Lung (tissue), 12 donors: ENCODE data around the gene EPB41. TPM values are rescaled to one million over a fixed set of nuclear protein-coding genes. Genes with fewer than 3 reads are reported as not detected.
"Not testable (repeated sequence)": the region's sequence is repeated elsewhere in the genome, so short reads cannot be mapped to it uniquely, and the experiment has no call there.

Experiments used
- ATAC-seq: fragments of 200-7000 bp; cut with Tn5 transposase; one replicate; pipeline ENCODE4 v1.9.1; 2020; ENCODE audit warnings: moderate number of reproducible peaks; ENCODE audit not compliant: insufficient read depth, low FRiP score
- DNase-seq, 3 donors: peaks; one replicate each; pipeline ENCODE4 v3.0.0-alpha.2; 2013 to 2017
- H3K27ac ChIP-seq, 2 donors: one replicate each; pipeline ENCODE4 v1.5.1; 2013; ENCODE audit warnings: mild to moderate bottlenecking in 2 of 2, moderate library complexity in 2 of 2, control low read depth in 1 of 2, inconsistent platforms in 1 of 2, low read depth in 1 of 2, low read length in 1 of 2
- H3K27me3 ChIP-seq, 3 donors: one replicate each; pipeline ENCODE4 v1.5.1; 2013; ENCODE audit warnings: low read length in 2 of 3; ENCODE audit not compliant: control insufficient read depth in 3 of 3, insufficient read depth in 3 of 3
- H3K36me3 ChIP-seq, 4 donors: one replicate each; pipeline ENCODE4 v1.5.1; 2013; ENCODE audit warnings: low read length in 4 of 4, mild to moderate bottlenecking in 1 of 4, moderate library complexity in 1 of 4; ENCODE audit not compliant: control insufficient read depth in 4 of 4, insufficient read depth in 4 of 4
- H3K4me1 ChIP-seq, 5 donors: one replicate each; pipeline ENCODE4 v1.5.1; 2013; ENCODE audit warnings: low read length in 5 of 5, mild to moderate bottlenecking in 2 of 5, moderate library complexity in 1 of 5; ENCODE audit not compliant: control insufficient read depth in 5 of 5, insufficient read depth in 5 of 5
- H3K4me3 ChIP-seq: one replicate; pipeline ENCODE4 v1.5.1; 2013; ENCODE audit warnings: mild to moderate bottlenecking, control low read depth, moderate library complexity
- H3K9ac ChIP-seq, 2 donors: one replicate each; pipeline ENCODE4 v1.5.1; 2013; ENCODE audit warnings: low read length in 2 of 2, control low read depth in 1 of 2; ENCODE audit not compliant: insufficient read depth in 1 of 2
- H3K9me3 ChIP-seq, 4 donors: one replicate each; pipeline ENCODE4 v1.5.1; 2013; ENCODE audit warnings: low read length in 3 of 4, mild to moderate bottlenecking in 1 of 4, moderate library complexity in 1 of 4; ENCODE audit not compliant: control insufficient read depth in 4 of 4, insufficient read depth in 3 of 4
- CTCF ChIP-seq: IDR thresholded peaks from 2 replicates; pipeline ENCODE4 v1.5.1; 2012; ENCODE audit warnings: mild to moderate bottlenecking; ENCODE audit errors: control extremely low read depth, extremely low read depth
- WGBS, 2 donors: extraction: QIAGEN DNeasy Blood & Tissue Kit; methylation state at CpG; one replicate each; pipeline ENCODE4 v1.1.7; 2013; 5-methylcytosine and 5-hydroxymethylcytosine counted together
- polyA plus RNA-seq, 2 donors: library from polyadenylated mRNA; stranded (reverse); fragments of 200-250 nt; gene quantifications; one replicate each; pipeline ENCODE4 v1.2.1, GENCODE V29; 2013
- total RNA-seq, 2 donors: library from RNA; depleted of rRNA in 1 of 2; stranded (reverse); fragments of >200 nt in 1 of 2; gene quantifications; one replicate each; pipeline ENCODE4 v1.2.1, GENCODE V29; 2014 to 2021
- donor health status: control.
- donor health status: control.
- donor health status: Bipolar disorder and iron deficiency.
- donor health status: healthy.
- donor health status: DM: yes; HTN: yes; CAD: no.

The EPB41 gene
- total and polyA plus RNA-seq, 4 donors = 10.4 to 69.0 (median 33.3) TPM

GRCh38 chr1:29090937-29091618 lies 176.7 kb downstream of the EPB41 start:
- no peak for ATAC-seq
- H3K36me3 ChIP-seq = peaks cover 0 to 2% (median 0%) of the 10 kb centered on the region in 4 donors

DNA sequence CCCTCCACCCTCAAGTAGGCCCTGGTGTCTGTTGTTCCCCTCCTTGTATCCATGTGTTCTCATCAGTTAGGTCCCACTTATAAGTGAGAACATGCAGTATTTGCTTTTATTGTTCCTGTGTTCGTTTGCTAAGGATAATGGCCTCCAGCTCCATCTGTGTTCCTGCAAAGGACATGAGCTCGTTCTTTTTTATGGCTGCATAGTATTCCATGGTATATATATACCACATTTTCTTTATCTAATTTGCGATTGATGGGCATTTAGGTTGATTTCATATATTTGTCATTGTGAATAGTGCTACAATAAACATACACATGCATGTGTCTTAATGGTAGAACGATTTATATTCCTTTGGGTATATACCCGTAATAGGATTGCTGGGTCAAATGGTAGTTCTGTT lies 178.3 kb downstream of the EPB41 start:
- peaks cover 0 to 19% (median 0%) of the 10 kb centered on the region in 5 donors for H3K4me1 ChIP-seq
- not testable (repeated sequence) for H3K27ac ChIP-seq, H3K9ac ChIP-seq, ATAC-seq, DNase-seq, H3K36me3 ChIP-seq, H3K9me3 ChIP-seq, H3K27me3 ChIP-seq, H3K4me3 ChIP-seq
- 96 to 97% methylated on average over 5 of the region's 5 CpGs for WGBS, 2 donors

More at GRCh38 chr1:29090937-29091618, 176.7 kb downstream of the EPB41 start:
- Histone ChIP-seq H3K4me1 (peaks cover 0 to 6% (median 0%) of the 10 kb centered on the region in 5 donors), H3K27me3 (no peaks in the 10 kb centered on the region), H3K9me3 (no peaks in the 10 kb centered on the region), H3K4me3 (no peak overlapping the region), H3K27ac (no peak overlapping the region), H3K9ac (peak overlapping the region in 1 of 2 donors; percentile 9)
- TF ChIP-seq CTCF = no peak
- DNase-seq = no peak

- 92 to 98% methylated on average over 3 of the region's 3 CpGs for WGBS, 2 donors
- no peaks in the 10 kb centered on the region for H3K9me3 ChIP-seq
Observed at GRCh38 chr1:29094433-29094832, 180.1 kb downstream of the EPB41 start.

DNA sequence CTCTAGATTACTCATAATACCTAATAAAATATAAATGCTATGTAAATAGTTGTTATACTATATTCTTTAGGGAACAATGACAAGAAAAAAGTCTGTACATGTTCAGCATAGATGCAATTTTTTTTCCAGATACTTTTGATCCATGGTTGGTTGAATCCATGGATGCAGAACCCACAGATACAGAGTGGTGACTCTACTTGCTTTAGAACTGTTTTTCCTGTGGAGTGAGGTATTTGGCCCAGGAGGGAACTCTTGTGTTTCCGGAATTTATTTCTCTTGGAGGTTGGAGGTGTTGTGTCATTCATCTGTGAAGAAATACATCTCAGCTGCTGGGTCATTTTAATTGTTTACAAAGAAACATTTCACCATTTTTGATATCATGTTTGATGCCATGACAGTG lies 180.6 kb downstream of the EPB41 start:
- Histone ChIP-seq H3K4me3 (no peak overlapping the region), H3K27me3 (no peaks in the 10 kb centered on the region), H3K4me1 (peaks cover 0 to 19% (median 0%) of the 10 kb centered on the region in 5 donors), H3K27ac (no peak overlapping the region), H3K9ac (no peak overlapping the region), H3K9me3 (no peaks in the 10 kb centered on the region), H3K36me3 (peaks cover 0 to 13% (median 4%) of the 10 kb centered on the region in 4 donors)
- no peak for TF ChIP-seq CTCF
- WGBS, 2 donors = 75 to 88% methylated on average over 1 of the region's 1 CpG
- no peak for DNase-seq
- ATAC-seq = no peak

More at GRCh38 chr1:29094433-29094832, 180.1 kb downstream of the EPB41 start:
- peaks cover 0 to 19% (median 0%) of the 10 kb centered on the region in 5 donors for H3K4me1 ChIP-seq
- ATAC-seq (no peak), DNase-seq (no peak)
- H3K27ac ChIP-seq = no peak overlapping the region
- TF ChIP-seq CTCF = no peak
- no peak overlapping the region for H3K4me3 ChIP-seq
- H3K36me3 ChIP-seq = peaks cover 0 to 12% (median 2%) of the 10 kb centered on the region in 4 donors
- no peak overlapping the region for H3K9ac ChIP-seq
- H3K27me3 ChIP-seq = no peaks in the 10 kb centered on the region
